ENCODE results near the gene SLC29A4.

The SLC29A4 gene

DNA sequence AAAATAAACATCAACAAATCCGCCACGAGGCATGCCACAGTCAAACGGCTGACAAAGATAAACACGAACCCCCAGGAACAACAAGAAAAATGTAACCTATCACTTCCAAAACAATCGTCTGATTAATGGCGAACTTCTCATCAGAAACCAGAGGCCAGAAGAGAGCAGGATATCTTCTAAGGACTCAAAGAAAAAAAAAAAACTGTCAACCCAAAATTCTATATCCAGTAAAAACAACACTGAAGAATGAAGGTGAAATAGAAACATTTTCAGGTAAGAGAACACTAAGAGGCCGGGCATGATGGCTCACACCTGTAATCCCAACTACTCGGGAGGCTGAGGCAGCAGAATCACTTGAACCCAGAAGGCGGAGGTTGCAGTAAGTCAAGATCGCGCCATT is 54.3 kb downstream of the SLC29A4 start:
- DNase-seq (ENCODE audit: low spot score) (no peak), ATAC-seq (ENCODE audit: low read depth) (no peak)
- H3K4me1 ChIP-seq (ENCODE audit: insufficient read depth, poor library complexity, severe bottlenecking) = no peaks in the 10 kb centered on the region
- no peak overlapping the region for H3K4me3 ChIP-seq (ENCODE audit: severe bottlenecking)
- H3K36me3 ChIP-seq (ENCODE audit: low read depth) = peaks cover 74% of the 10 kb centered on the region
- no peak for TF ChIP-seq CTCF (IDR thresholded peaks at IDR 0.05; ENCODE audit: poor library complexity, severe bottlenecking)
- H3K27me3 ChIP-seq (ENCODE audit: insufficient read depth, poor library complexity, severe bottlenecking) = no peaks in the 10 kb centered on the region
- no peak overlapping the region for H3K27ac ChIP-seq (ENCODE audit: poor library complexity, severe bottlenecking)
- H3K9me3 ChIP-seq (ENCODE audit: severe bottlenecking) = no peaks in the 10 kb centered on the region

- no peak for ATAC-seq (ENCODE audit: low read depth)
- H3K36me3 ChIP-seq (ENCODE audit: low read depth) = peaks cover 85% of the 10 kb centered on the region
- no peaks in the 10 kb centered on the region for H3K4me1 ChIP-seq (ENCODE audit: insufficient read depth, poor library complexity, severe bottlenecking)
- H3K27me3 ChIP-seq (ENCODE audit: insufficient read depth, poor library complexity, severe bottlenecking) = no peaks in the 10 kb centered on the region
- no peaks in the 10 kb centered on the region for H3K9me3 ChIP-seq (ENCODE audit: severe bottlenecking)
- no peak for DNase-seq (ENCODE audit: low spot score)
- TF ChIP-seq CTCF (IDR thresholded peaks at IDR 0.05; ENCODE audit: poor library complexity, severe bottlenecking) = no peak
- H3K27ac ChIP-seq (ENCODE audit: poor library complexity, severe bottlenecking) = no peak overlapping the region
- H3K4me3 ChIP-seq (ENCODE audit: severe bottlenecking) = no peak overlapping the region
Observed at GRCh38 chr7:5339955-5340354, 57.2 kb downstream of the SLC29A4 start.

GRCh38 chr7:5342631-5343030 is 59.9 kb downstream of the SLC29A4 start:
- Histone ChIP-seq H3K27me3 (ENCODE audit: insufficient read depth, poor library complexity, severe bottlenecking) (no peaks in the 10 kb centered on the region), H3K4me1 (ENCODE audit: insufficient read depth, poor library complexity, severe bottlenecking) (no peaks in the 10 kb centered on the region), H3K9me3 (ENCODE audit: severe bottlenecking) (no peaks in the 10 kb centered on the region), H3K4me3 (ENCODE audit: severe bottlenecking) (no peak overlapping the region), H3K36me3 (ENCODE audit: low read depth) (peaks cover 77% of the 10 kb centered on the region), H3K27ac (ENCODE audit: poor library complexity, severe bottlenecking) (no peak overlapping the region)
- ATAC-seq (ENCODE audit: low read depth) = no peak
- DNase-seq (ENCODE audit: low spot score) = no peak
- TF ChIP-seq CTCF (IDR thresholded peaks at IDR 0.05; ENCODE audit: poor library complexity, severe bottlenecking) = no peak

DNA sequence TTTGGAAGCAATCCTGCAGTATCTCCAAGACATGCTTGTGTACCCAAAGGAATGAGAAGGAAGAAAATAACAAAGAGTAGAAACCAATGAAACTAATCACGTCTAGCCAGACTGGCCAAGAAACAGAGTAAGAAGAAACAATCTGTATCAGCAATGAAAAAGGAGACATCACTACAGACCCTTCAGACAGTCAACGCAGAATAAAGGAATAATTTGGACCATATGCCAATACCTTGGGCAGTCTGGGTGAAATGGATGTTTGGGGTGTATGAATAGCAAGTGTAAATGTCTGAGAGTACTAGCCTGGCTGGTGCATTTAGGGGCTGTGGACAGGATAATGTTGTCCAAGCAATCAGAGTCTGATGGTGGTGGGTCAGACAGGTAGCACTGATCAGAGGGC is 61.1 kb downstream of the SLC29A4 start:
- Histone ChIP-seq H3K4me1 (ENCODE audit: insufficient read depth, poor library complexity, severe bottlenecking) (no peaks in the 10 kb centered on the region), H3K9me3 (ENCODE audit: severe bottlenecking) (no peaks in the 10 kb centered on the region), H3K4me3 (ENCODE audit: severe bottlenecking) (no peak overlapping the region), H3K27me3 (ENCODE audit: insufficient read depth, poor library complexity, severe bottlenecking) (no peaks in the 10 kb centered on the region), H3K36me3 (ENCODE audit: low read depth) (peaks cover 73% of the 10 kb centered on the region), H3K27ac (ENCODE audit: poor library complexity, severe bottlenecking) (no peak overlapping the region)
- DNase-seq (ENCODE audit: low spot score) = no peak
- ATAC-seq (ENCODE audit: low read depth) = no peak
- TF ChIP-seq CTCF (IDR thresholded peaks at IDR 0.05; ENCODE audit: poor library complexity, severe bottlenecking) = no peak

DNA sequence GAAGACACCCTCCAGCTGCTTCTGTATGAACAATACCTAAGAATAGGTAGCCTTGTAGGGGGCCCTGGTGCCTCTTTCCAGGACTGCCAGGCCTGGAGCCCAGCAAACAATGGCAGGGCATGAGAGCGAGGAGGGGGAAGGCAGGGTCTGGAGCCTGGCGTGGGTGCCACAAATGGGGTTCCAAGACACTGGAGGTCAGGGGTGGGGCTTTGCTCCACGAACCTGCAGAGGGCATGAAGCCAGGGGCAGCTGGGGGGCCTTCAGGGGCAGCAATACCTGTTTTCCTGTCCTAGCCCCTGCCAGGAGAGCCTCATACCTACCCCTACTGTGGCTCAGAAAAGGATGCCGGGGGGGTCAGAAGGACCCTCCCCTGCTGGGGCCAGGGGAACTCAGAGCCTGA is 61.6 kb downstream of the SLC29A4 start:
- Histone ChIP-seq H3K4me3 (ENCODE audit: severe bottlenecking) (no peak overlapping the region), H3K36me3 (ENCODE audit: low read depth) (peaks cover 74% of the 10 kb centered on the region), H3K27me3 (ENCODE audit: insufficient read depth, poor library complexity, severe bottlenecking) (no peaks in the 10 kb centered on the region), H3K9me3 (ENCODE audit: severe bottlenecking) (no peaks in the 10 kb centered on the region), H3K27ac (ENCODE audit: poor library complexity, severe bottlenecking) (no peak overlapping the region), H3K4me1 (ENCODE audit: insufficient read depth, poor library complexity, severe bottlenecking) (no peaks in the 10 kb centered on the region)
- DNase-seq (ENCODE audit: low spot score) (peak; percentile 56), ATAC-seq (ENCODE audit: low read depth) (no peak)
- no peak for TF ChIP-seq CTCF (IDR thresholded peaks at IDR 0.05; ENCODE audit: poor library complexity, severe bottlenecking)

Measured in RWPE2 (cell line).